K562 (cell line): Measurements from ENCODE around the gene HECW1. TPM values are rescaled to one million over a fixed set of nuclear protein-coding genes. Genes with fewer than 3 reads are reported as not detected.

Experiments
- ATAC-seq: fragments of 200-7000 bp; cut with Tn5 transposase; 3 replicates; pipeline ENCODE4 v1.9.1; 2020; ENCODE audit warnings: moderate library complexity
- BruUV-seq: library from RNA; stranded (reverse); fragments of 400-500 nt; replicated peaks from 2 replicates; lab custom pipeline; 2021; lab: Mats Ljungman, UMichigan
- CTCF ChIA-PET: fragments of 300-600 bp; formaldehyde crosslinking; extraction: SDS; loops from one replicate; lab custom pipeline; 2021; ENCODE audit warnings: low intra/inter-chr PET ratio; lab: Yijun Ruan, JAX
- POLR2A ChIA-PET: fragments of 300-600, 350-650 bp; sonication (Branson Sonifier 250); formaldehyde crosslinking; extraction: SDS; loops from one replicate; lab custom pipeline; 2021; ENCODE audit warnings: antibody characterized with exemption, inconsistent platforms; lab: Yijun Ruan, JAX
- DNase-seq, 4 experiments: peaks; one replicate each; pipeline versions ENCODE4 v3.0.0 to v3.0.0-alpha.2; 2011 to 2018; ENCODE audit warnings: low spot score in 3 of 4, mixed read lengths in 3 of 4; ENCODE audit errors: extremely low read depth in 1 of 4
- FAIRE-seq: peaks from 2 replicates; lab custom pipeline; 2011; peaks lifted over from hg19 to GRCh38; lab: Jason Lieb, UNC
- H2AFZ ChIP-seq: 2 replicates; pipeline ENCODE4 v1.6.0; 2011; ENCODE audit warnings: low read depth, low read length, control low read depth, inconsistent platforms
- H3K27ac ChIP-seq: fragments of 200-600 bp; 3 replicates; pipeline ENCODE4 v1.8.0; 2011; ENCODE audit warnings: low read depth, mild to moderate bottlenecking, control low read depth, inconsistent platforms, low read length, moderate library complexity, mixed read lengths; ENCODE audit errors: extremely low read depth
- H3K27me3 ChIP-seq, 2 experiments: fragments of 300-600 bp in 1 of 2; 2 replicates in 1 of 2; 3 replicates in 1 of 2; pipeline versions ENCODE4 v1.6.0 to v1.8.0; 2011; ENCODE audit warnings: inconsistent platforms in 2 of 2, low read length in 2 of 2, mild to moderate bottlenecking in 1 of 2, mixed read lengths in 1 of 2, moderate library complexity in 1 of 2; ENCODE audit not compliant: control insufficient read depth in 2 of 2, insufficient read depth in 2 of 2
- H3K36me3 ChIP-seq: fragments of 300-600 bp; 3 replicates; pipeline ENCODE4 v1.8.0; 2011; ENCODE audit warnings: mild to moderate bottlenecking, low read length, inconsistent platforms; ENCODE audit not compliant: control insufficient read depth, insufficient read depth
- H3K4me1 ChIP-seq, 2 experiments: fragments of 200-600 bp in 1 of 2; replicated peaks in 1 of 2; 2 replicates in 1 of 2; 3 replicates in 1 of 2; pipeline versions ENCODE4 v1.5.1 to v1.8.0; 2011; ENCODE audit warnings: inconsistent platforms in 2 of 2, low read length in 2 of 2, mild to moderate bottlenecking in 1 of 2, mixed read lengths in 1 of 2, moderate library complexity in 1 of 2; ENCODE audit not compliant: control insufficient read depth in 2 of 2, insufficient read depth in 2 of 2
- H3K4me2 ChIP-seq: 2 replicates; pipeline ENCODE4 v1.6.1; 2011; ENCODE audit warnings: low read length, control low read depth, inconsistent platforms, mixed read lengths; ENCODE audit not compliant: insufficient read depth
- H3K4me3 ChIP-seq: fragments of 200-600 bp; sonication (generic), shearing (Covaris generic); 2 replicates; pipeline ENCODE4 v1.5.1; 2016; ENCODE audit warnings: control low read depth, inconsistent platforms
- H3K79me2 ChIP-seq: fragments of 200-600 bp; 3 replicates; pipeline ENCODE4 v1.8.0; 2011; ENCODE audit warnings: low read length, inconsistent platforms; ENCODE audit not compliant: control insufficient read depth, insufficient read depth
- H3K9ac ChIP-seq, 2 experiments: 2 replicates each; pipeline versions ENCODE4 v1.6.0 to v1.6.1; 2011; ENCODE audit warnings: low read depth in 2 of 2, low read length in 2 of 2, control low read depth in 1 of 2, inconsistent platforms in 1 of 2, mild to moderate bottlenecking in 1 of 2, mixed read lengths in 1 of 2; ENCODE audit not compliant: insufficient read depth in 1 of 2
- H3K9me1 ChIP-seq: one replicate; pipeline ENCODE4 v1.6.0; 2011; ENCODE audit warnings: inconsistent platforms, mild to moderate bottlenecking, low read length, moderate library complexity; ENCODE audit not compliant: control insufficient read depth, insufficient read depth
- H3K9me3 ChIP-seq: replicated peaks from 2 replicates; pipeline ENCODE4 v1.5.1; 2011; ENCODE audit warnings: low read depth, low read length, inconsistent platforms; ENCODE audit not compliant: control insufficient read depth, insufficient read depth
- H4K20me1 ChIP-seq: replicated peaks from 2 replicates; pipeline ENCODE4 v1.6.1; 2011; ENCODE audit warnings: low read length, inconsistent platforms, mixed read lengths; ENCODE audit not compliant: control insufficient read depth, insufficient read depth
- CBFA2T2 ChIP-seq: fragments of 450-650 bp; conservative IDR thresholded peaks from 2 replicates; pipeline ENCODE4 v1.6.1; 2017; ENCODE audit warnings: mild to moderate bottlenecking
- MGA ChIP-seq: fragments of 450-650 bp; IDR thresholded peaks from 2 replicates; pipeline ENCODE4 v1.6.1; 2016; ENCODE audit warnings: mild to moderate bottlenecking, moderate library complexity
- ZNF324 ChIP-seq: fragments of 250-450 bp; sonication (Bioruptor Pico); IDR thresholded peaks from 2 replicates; pipeline ENCODE4 v1.4.0; 2020; ENCODE audit warnings: mild to moderate bottlenecking
- ZNF41 ChIP-seq: fragments of 250-450 bp; sonication (Bioruptor Pico); conservative IDR thresholded peaks from 2 replicates; pipeline ENCODE4 v1.4.0; 2020; ENCODE audit warnings: mild to moderate bottlenecking
- WGBS: fragments of 100-300 bp; shearing (Covaris generic); methylation state at CpG from one replicate; pipeline ENCODE4 v1.1.6; 2016; ENCODE audit warnings: low coverage, mixed read lengths; ENCODE audit not compliant: insufficient coverage; ENCODE audit errors: missing lambda C conversion rate; 5-methylcytosine and 5-hydroxymethylcytosine counted together
- in situ Hi-C: fragments of 300-500 bp; cut with MboI; formaldehyde crosslinking; loops from 4 replicates; pipeline ENCODE4 v1.15.0; 2018; ENCODE audit warnings: inconsistent platforms, mixed read lengths
- intact Hi-C: fragments of 100-400 bp; cut with micrococcal nuclease; formaldehyde crosslinking; loops from 2 replicates; pipeline ENCODE4 v1.14.2; 2022
- polyA plus RNA-seq, 8 experiments: library from polyadenylated mRNA; depleted of rRNA in 4 of 8; stranded (reverse) in 5 of 8; unstranded in 3 of 8; fragments of >200 nt; fragmentation: Nextera tagmentation in 2 of 8; fragmentation: Illumina TruSeq in 1 of 8; extraction: Ambion mirVana in 2 of 8; extraction: Trizol in 1 of 8; gene quantifications; 2 replicates each; pipeline versions ENCODE4 v1.2.1 to v1.2.3, GENCODE V29; 2011 to 2014; ENCODE audit warnings: inconsistent platforms in 1 of 8, missing spikeins in 1 of 8
- total RNA-seq, 7 experiments: library from RNA; depleted of rRNA in 6 of 7; stranded (reverse); fragments of >200 nt in 6 of 7; fragmentation: Illumina TruSeq in 2 of 7; extraction: Trizol in 2 of 7; gene quantifications; 2 replicates each; pipeline versions ENCODE4 v1.2.1 to v1.2.3, GENCODE V29; 2011 to 2021; ENCODE audit warnings: low replicate concordance in 1 of 7

Gene HECW1
- total and polyA plus RNA-seq, 9 of the 15 experiments (the other 6 are each of a cell fraction or from before 2014, with no cell fraction given): 0.07 to 0.31 (median 0.13) TPM; not detected in 4

GRCh38 chr7:43444711-43445578 lies 332.5 kb downstream of the HECW1 start:
- BruUV-seq: no TSS peak
- Histone ChIP-seq H3K9ac (peak overlapping the region in 1 of 2 experiments; percentile 65; a peak in 2 of 4 replicates), H3K9me3 (no peaks in the 10 kb centered on the region), H3K79me2 (no peaks in the 10 kb centered on the region), H3K27me3 (peaks cover 22 to 23% of the 10 kb centered on the region in 2 experiments; a peak in 4 of 5 replicates), H3K4me1 (peaks cover 0 to 13% of the 10 kb centered on the region in 2 experiments; a peak in 2 of 5 replicates), H3K9me1 (no peaks in the 10 kb centered on the region), H2AFZ (peak overlapping the region; percentile 44), H3K36me3 (no peaks in the 10 kb centered on the region), H3K27ac (no peak overlapping the region), H3K4me2 (peak overlapping the region; percentile 22; the same call in 1 of the 2 replicates), H4K20me1 (no peaks in the 10 kb centered on the region), H3K4me3 (no peak overlapping the region)
- intact Hi-C loops: no loop called here
- in situ Hi-C loops: loop anchor here (10.0 kb wide), 1 partner anchor 390 kb away; no protein-coding TSS in a partner anchor
- ATAC-seq: peak; percentile 63
- ChIA-PET POLR2A (interaction anchor here (0.7 to 0.8 kb wide), 2 partner anchors 20 to 465 kb away, joined by 3 to 4 read pairs; no protein-coding TSS in a partner anchor), CTCF (interaction anchor here (0.6 kb wide), 1 partner anchor 509 kb away, joined by 5 read pairs; no protein-coding TSS in a partner anchor)
- no peak for DNase-seq
- 2% methylated on average over 62 of the region's 72 CpGs for WGBS
- FAIRE-seq: no peak
- TF ChIP-seq MGA (peak; percentile 68), ZNF324 (no peak), CBFA2T2 (no peak), ZNF41 (CRISPR knock-in tag) (no peak)
